A549 (cell line): ENCODE data around the gene ALG2. TPM values are rescaled to one million over a fixed set of nuclear protein-coding genes. Genes with fewer than 3 reads are reported as not detected.

Experiments
- ATAC-seq, 2 experiments: fragments of 200-7000 bp in 1 of 2; fragments of >200 bp in 1 of 2; cut with Nextera tagmentation in 1 of 2; cut with Tn5 transposase in 1 of 2; 3 replicates each; pipeline versions ENCODE4 v1.8.0 to v1.9.1; 2018 to 2020; ENCODE audit warnings: mild to moderate bottlenecking in 1 of 2, moderate library complexity in 1 of 2
- CTCF ChIA-PET: fragments of 300-600 bp; sonication (Branson Sonifier 250); formaldehyde crosslinking; extraction: SDS; loops from one replicate; lab custom pipeline; 2021; ENCODE audit warnings: antibody characterized with exemption, inconsistent platforms; lab: Yijun Ruan, JAX
- POLR2A ChIA-PET: fragments of 350-600 bp; formaldehyde crosslinking; extraction: SDS; loops from one replicate; lab custom pipeline; 2021; ENCODE audit warnings: antibody characterized with exemption, inconsistent platforms; lab: Yijun Ruan, JAX
- DNase-seq, 2 experiments: peaks; one replicate each; pipeline versions ENCODE4 v3.0.0 to v3.0.0-alpha.2; 2011 to 2016; ENCODE audit warnings: low read depth in 1 of 2, low spot score in 1 of 2
- FAIRE-seq: peaks from 2 replicates; lab custom pipeline; 2011; peaks lifted over from hg19 to GRCh38; lab: Jason Lieb, UNC
- H3K27ac ChIP-seq, 2 experiments: fragments of >200 bp; sonication (Bioruptor Twin); formaldehyde crosslinking; 3 replicates each; pipeline ENCODE4 v1.5.1; 2016 to 2017
- H3K4me1 ChIP-seq: fragments of >200 bp; sonication (Bioruptor Twin); formaldehyde crosslinking; 3 replicates; pipeline ENCODE4 v1.6.1; 2016
- H3K4me2 ChIP-seq: fragments of >200 bp; sonication (Bioruptor Twin); formaldehyde crosslinking; 3 replicates; pipeline ENCODE4 v1.6.1; 2016
- H3K4me3 ChIP-seq: fragments of >200 bp; sonication (Bioruptor Twin); formaldehyde crosslinking; 3 replicates; pipeline ENCODE4 v1.5.1; 2016
- H3K9me3 ChIP-seq: fragments of >200 bp; sonication (Bioruptor Twin); formaldehyde crosslinking; 3 replicates; pipeline ENCODE4 v1.6.1; 2016
- BHLHE40 ChIP-seq: IDR thresholded peaks from 2 replicates; pipeline ENCODE4 v1.6.1; 2012; ENCODE audit warnings: low read depth, low read length, inconsistent platforms
- CBX8 ChIP-seq: fragments of 200-600 bp; sonication (generic); IDR thresholded peaks from 2 replicates; pipeline ENCODE4 v1.6.1; 2016
- CHD2 ChIP-seq: fragments of 150-350 bp; IDR thresholded peaks from 2 replicates; pipeline ENCODE4 v1.6.1; 2014; ENCODE audit warnings: low read length; ENCODE audit not compliant: partially characterized antibody
- CHD4 ChIP-seq: fragments of 200-600 bp; sonication (generic); IDR thresholded peaks from 2 replicates; pipeline ENCODE4 v1.6.1; 2016; ENCODE audit warnings: antibody characterized with exemption, mild to moderate bottlenecking, borderline replicate concordance
- EHMT2 ChIP-seq: fragments of 200-600 bp; sonication (generic); IDR thresholded peaks from 2 replicates; pipeline ENCODE4 v1.6.1; 2016; ENCODE audit warnings: antibody characterized with exemption, low read depth, mild to moderate bottlenecking, moderate library complexity
- FOXS1 ChIP-seq: fragments of 250-450 bp; sonication (Bioruptor Pico); IDR thresholded peaks from 2 replicates; pipeline ENCODE4 v1.5.0; 2020; ENCODE audit warnings: mild to moderate bottlenecking, moderate library complexity
- HDAC2 ChIP-seq: fragments of 200-600 bp; sonication (generic); IDR thresholded peaks from 2 replicates; pipeline ENCODE4 v1.6.1; 2016
- HOXA7 ChIP-seq: fragments of 250-450 bp; sonication (Bioruptor Pico); IDR thresholded peaks from 2 replicates; pipeline ENCODE4 v1.5.0; 2020; ENCODE audit warnings: mild to moderate bottlenecking, moderate library complexity
- JUN ChIP-seq, 2 experiments: fragments of >200 bp; sonication (Bioruptor Twin); formaldehyde crosslinking; IDR thresholded peaks; 2 replicates in 1 of 2; 3 replicates in 1 of 2; pipeline ENCODE4 v1.6.1; 2016 to 2017
- KDM5A ChIP-seq: fragments of 200-600 bp; sonication (generic); IDR thresholded peaks from 2 replicates; pipeline ENCODE4 v1.6.1; 2016; ENCODE audit warnings: antibody characterized with exemption, mild to moderate bottlenecking
- MAFK ChIP-seq: fragments of 450-650 bp; IDR thresholded peaks from 2 replicates; pipeline ENCODE4 v1.6.1; 2014; ENCODE audit not compliant: partially characterized antibody
- NFE2L2 ChIP-seq: fragments of 150-350 bp; conservative IDR thresholded peaks from 2 replicates; pipeline ENCODE4 v1.6.1; 2014; ENCODE audit warnings: low read length
- NPAS2 ChIP-seq: fragments of 250-450 bp; sonication (Bioruptor Pico); IDR thresholded peaks from 2 replicates; pipeline ENCODE4 v1.8.0; 2022; ENCODE audit warnings: mild to moderate bottlenecking, moderate library complexity, borderline replicate concordance
- PHF8 ChIP-seq: fragments of 200-600 bp; sonication (generic); IDR thresholded peaks from 2 replicates; pipeline ENCODE4 v1.6.1; 2016; ENCODE audit warnings: low read depth, mild to moderate bottlenecking, antibody characterized with exemption, moderate library complexity, borderline replicate concordance
- POLR2AphosphoS2 ChIP-seq: conservative IDR thresholded peaks from 2 replicates; pipeline ENCODE4 v1.6.1; 2012; ENCODE audit warnings: low read length, improper control_type of control experiment, inconsistent platforms
- RARB ChIP-seq: fragments of 250-450 bp; sonication (Bioruptor Pico); IDR thresholded peaks from 2 replicates; pipeline ENCODE4 v1.8.0; 2021; ENCODE audit warnings: mild to moderate bottlenecking, moderate library complexity
- RCOR1 ChIP-seq: fragments of 150-350 bp; IDR thresholded peaks from 2 replicates; pipeline ENCODE4 v1.6.1; 2014; ENCODE audit warnings: antibody characterized with exemption, low read length, low read depth
- SMC3 ChIP-seq: fragments of >200 bp; sonication (Bioruptor Twin); formaldehyde crosslinking; IDR thresholded peaks from 3 replicates; pipeline ENCODE4 v1.6.1; 2018; ENCODE audit warnings: inconsistent platforms
- ZC3H11A ChIP-seq: fragments of 450-650 bp; IDR thresholded peaks from 2 replicates; pipeline ENCODE4 v1.6.1; 2014; ENCODE audit warnings: antibody characterized with exemption, mild to moderate bottlenecking
- ZFP36 ChIP-seq: fragments of 450-650 bp; IDR thresholded peaks from 2 replicates; pipeline ENCODE4 v1.6.1; 2014; ENCODE audit warnings: borderline replicate concordance; ENCODE audit not compliant: partially characterized antibody
- ZNF302 ChIP-seq: fragments of 250-450 bp; sonication (Bioruptor Pico); IDR thresholded peaks from 2 replicates; pipeline ENCODE4 v1.9.0; 2021; ENCODE audit warnings: inconsistent platforms, mild to moderate bottlenecking, moderate library complexity
- WGBS: methylation state at CpG from one replicate; pipeline ENCODE4 v1.1.6; 2017; ENCODE audit errors: missing lambda C conversion rate; 5-methylcytosine and 5-hydroxymethylcytosine counted together
- polyA plus RNA-seq, 4 experiments: library from polyadenylated mRNA; depleted of rRNA in 3 of 4; stranded (reverse); fragments of >200 nt; fragmentation: RNase III in 1 of 4; extraction: RNeasy Plus Mini Kit Qiagen cat#74134 plus additional on column Dnase treatment in 1 of 4; gene quantifications; 2 replicates in 3 of 4; 3 replicates in 1 of 4; pipeline ENCODE4 v1.2.3, GENCODE V29; 2011 to 2017
- TF ChIP-seq, protein P1 (sequence below): fragments of >200 bp; sonication (Bioruptor Twin); formaldehyde crosslinking; IDR thresholded peaks from 3 replicates; pipeline ENCODE4 v1.5.1; 2016
- TF ChIP-seq, protein P2 (sequence below): fragments of >200 bp; sonication (Bioruptor Twin); formaldehyde crosslinking; IDR thresholded peaks from 3 replicates; pipeline ENCODE4 v1.6.1; 2016
- TF ChIP-seq, protein P3 (sequence below): IDR thresholded peaks from 2 replicates; pipeline ENCODE4 v1.6.1; 2012; ENCODE audit warnings: low read depth, borderline replicate concordance
- TF ChIP-seq, protein P4 (sequence below): IDR thresholded peaks from 2 replicates; pipeline ENCODE4 v1.6.1; 2012
- TF ChIP-seq, protein P5 (sequence below): fragments of >200 bp; sonication (Bioruptor Twin); formaldehyde crosslinking; IDR thresholded peaks from 2 replicates; pipeline ENCODE4 v1.6.1; 2016
- TF ChIP-seq, protein P6 (sequence below): fragments of 450-650 bp; IDR thresholded peaks from 2 replicates; pipeline ENCODE4 v1.6.1; 2014; ENCODE audit warnings: antibody characterized with exemption

The ALG2 gene
- polyA plus RNA-seq, 2 of the 4 experiments (the other 2 are of a cell fraction) = 26.6 to 76.3 TPM

DNA sequence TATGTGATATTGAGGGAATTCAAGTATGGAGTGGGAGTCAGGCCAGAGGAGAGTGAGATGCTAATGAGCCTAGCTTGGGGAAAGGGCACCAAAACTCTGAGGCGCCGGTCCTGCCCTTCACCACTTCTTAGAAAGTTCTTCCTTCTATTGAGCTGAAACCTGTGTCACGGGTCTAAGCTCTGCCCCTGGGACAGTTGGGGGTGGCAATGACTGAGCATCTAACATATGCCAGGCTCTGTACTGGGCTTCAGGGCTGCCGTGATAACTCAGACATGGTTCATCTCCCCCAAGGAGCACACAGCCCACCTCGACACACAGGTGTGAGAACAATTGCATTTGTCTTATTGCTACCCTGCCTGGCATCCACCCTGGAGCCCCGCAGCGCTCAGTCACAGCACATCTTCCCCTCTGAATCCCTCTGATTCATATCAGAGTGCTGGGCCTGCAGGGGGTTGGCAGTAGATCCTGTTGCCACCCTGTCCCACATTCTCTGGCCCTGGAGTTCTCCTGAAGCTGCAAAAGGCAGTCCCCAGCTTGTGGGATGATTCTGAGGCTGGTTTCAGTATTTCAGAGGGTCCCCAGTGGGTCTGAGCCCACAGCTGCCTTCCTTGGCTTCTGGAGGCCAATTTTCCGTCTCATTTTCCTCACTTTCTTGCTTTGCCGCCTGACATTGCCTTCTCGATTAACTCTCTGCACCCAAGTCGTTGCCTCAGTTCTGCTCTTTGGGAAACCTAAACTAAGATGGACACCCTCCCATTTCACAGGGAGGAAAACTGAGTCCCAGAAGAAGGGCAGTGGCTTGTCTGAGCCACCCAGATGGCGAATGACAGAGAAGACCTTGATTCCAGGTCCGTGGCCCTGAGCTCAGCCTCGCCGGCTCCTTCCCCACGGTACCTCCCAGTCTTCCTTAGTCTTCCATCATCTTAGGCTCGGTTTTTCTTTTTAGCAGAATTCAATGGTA, 42.5 kb downstream of the ALG2 start:
- FAIRE-seq (no peak), ATAC-seq (no peak), DNase-seq (no peak)
- Histone ChIP-seq H3K4me1 (no peaks in the 10 kb centered on the region), H3K27ac (no peak overlapping the region), H3K4me2 (no peak overlapping the region), H3K9me3 (no peaks in the 10 kb centered on the region), H3K4me3 (no peak overlapping the region)
- 74% methylated on average over 17 of the region's 17 CpGs for WGBS
- ChIA-PET CTCF (interaction anchor here (1.2 to 1.6 kb wide), 3 partner anchors 9 to 18 kb away, joined by 3 to 6 read pairs (median 5); no protein-coding TSS in a partner anchor), POLR2A (interaction anchor here (0.6 kb wide), 1 partner anchor 1228 kb away, joined by 6 read pairs; no protein-coding TSS in a partner anchor)
- TF ChIP-seq FOXS1 (CRISPR knock-in tag) (no peak), ZC3H11A (no peak), SMC3 (no peak), HDAC2 (no peak)
- TF ChIP-seq, protein P1, sequence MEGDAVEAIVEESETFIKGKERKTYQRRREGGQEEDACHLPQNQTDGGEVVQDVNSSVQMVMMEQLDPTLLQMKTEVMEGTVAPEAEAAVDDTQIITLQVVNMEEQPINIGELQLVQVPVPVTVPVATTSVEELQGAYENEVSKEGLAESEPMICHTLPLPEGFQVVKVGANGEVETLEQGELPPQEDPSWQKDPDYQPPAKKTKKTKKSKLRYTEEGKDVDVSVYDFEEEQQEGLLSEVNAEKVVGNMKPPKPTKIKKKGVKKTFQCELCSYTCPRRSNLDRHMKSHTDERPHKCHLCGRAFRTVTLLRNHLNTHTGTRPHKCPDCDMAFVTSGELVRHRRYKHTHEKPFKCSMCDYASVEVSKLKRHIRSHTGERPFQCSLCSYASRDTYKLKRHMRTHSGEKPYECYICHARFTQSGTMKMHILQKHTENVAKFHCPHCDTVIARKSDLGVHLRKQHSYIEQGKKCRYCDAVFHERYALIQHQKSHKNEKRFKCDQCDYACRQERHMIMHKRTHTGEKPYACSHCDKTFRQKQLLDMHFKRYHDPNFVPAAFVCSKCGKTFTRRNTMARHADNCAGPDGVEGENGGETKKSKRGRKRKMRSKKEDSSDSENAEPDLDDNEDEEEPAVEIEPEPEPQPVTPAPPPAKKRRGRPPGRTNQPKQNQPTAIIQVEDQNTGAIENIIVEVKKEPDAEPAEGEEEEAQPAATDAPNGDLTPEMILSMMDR = no peak

DNA sequence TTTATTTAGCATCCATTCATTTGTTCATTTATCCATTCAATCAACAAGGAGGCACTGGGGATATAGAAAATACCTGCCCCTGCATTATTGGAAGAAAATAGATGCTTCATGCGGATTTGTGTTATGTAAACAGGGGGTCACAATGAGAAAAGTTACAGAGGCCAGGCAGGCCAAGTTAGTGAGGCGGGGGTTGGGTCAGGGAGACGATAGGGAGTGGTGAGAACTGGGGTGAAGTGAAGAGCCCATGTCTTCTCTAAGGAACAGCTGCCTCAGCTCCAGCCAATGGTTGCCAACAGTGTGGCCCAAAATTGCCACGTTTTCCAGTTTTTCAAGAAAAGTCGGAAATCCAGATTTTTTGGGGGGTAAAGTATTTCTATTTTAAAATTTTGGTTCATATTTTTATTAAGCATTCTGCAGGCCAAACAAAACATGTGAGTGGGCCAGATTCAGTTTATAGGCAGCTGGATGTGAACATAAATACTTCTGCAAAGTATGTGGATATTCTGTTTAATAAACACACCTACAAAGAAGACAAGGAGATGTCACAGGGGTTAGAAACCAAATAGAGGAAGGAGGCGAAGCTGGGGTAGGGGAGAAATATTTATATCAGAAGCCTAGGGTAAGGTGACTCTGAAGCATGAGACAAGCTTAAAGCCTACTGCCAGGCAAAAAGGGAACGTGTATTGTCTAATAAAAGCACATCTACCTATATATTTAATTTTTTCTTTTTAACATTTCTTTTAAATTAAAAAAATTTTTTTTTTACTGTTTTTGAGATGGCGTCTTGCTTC, 44.0 kb downstream of the ALG2 start:
- TF ChIP-seq POLR2AphosphoS2 (no peak), CHD2 (no peak), ZFP36 (no peak), NPAS2 (CRISPR knock-in tag) (no peak), RARB (CRISPR knock-in tag) (no peak)
- TF ChIP-seq, protein P2, sequence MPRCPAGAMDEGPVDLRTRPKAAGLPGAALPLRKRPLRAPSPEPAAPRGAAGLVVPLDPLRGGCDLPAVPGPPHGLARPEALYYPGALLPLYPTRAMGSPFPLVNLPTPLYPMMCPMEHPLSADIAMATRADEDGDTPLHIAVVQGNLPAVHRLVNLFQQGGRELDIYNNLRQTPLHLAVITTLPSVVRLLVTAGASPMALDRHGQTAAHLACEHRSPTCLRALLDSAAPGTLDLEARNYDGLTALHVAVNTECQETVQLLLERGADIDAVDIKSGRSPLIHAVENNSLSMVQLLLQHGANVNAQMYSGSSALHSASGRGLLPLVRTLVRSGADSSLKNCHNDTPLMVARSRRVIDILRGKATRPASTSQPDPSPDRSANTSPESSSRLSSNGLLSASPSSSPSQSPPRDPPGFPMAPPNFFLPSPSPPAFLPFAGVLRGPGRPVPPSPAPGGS = no peak
- TF ChIP-seq, protein P3, sequence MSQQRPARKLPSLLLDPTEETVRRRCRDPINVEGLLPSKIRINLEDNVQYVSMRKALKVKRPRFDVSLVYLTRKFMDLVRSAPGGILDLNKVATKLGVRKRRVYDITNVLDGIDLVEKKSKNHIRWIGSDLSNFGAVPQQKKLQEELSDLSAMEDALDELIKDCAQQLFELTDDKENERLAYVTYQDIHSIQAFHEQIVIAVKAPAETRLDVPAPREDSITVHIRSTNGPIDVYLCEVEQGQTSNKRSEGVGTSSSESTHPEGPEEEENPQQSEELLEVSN = no peak
- TF ChIP-seq, protein P4, sequence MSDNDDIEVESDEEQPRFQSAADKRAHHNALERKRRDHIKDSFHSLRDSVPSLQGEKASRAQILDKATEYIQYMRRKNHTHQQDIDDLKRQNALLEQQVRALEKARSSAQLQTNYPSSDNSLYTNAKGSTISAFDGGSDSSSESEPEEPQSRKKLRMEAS = no peak

DNA sequence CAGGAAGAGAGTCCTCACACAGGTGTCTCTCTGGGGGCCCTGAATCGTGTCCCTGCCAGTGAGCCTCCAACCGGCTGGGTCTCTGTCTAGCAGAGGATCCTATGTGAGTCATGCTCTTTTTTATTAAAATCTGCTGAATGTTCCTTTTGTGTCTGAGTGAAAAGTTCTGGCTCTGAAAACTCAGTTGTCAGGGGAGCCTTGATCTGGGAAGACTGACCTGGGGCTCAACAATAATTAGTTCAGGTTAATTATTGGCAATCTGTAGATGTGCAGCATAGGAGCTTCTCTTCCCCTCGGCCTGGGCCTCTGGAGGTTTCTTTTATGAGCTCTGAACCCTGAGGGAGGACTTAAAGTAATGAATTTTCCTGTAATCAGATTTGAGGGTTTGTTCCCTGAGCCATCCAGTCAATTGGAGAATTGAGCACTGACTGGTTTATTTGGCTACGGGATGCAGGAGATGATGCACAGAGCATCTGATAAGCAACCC, 45.2 kb downstream of the ALG2 start:
- H3K4me2 ChIP-seq = no peak overlapping the region
- 44% methylated on average over 4 of the region's 4 CpGs for WGBS
- no peak for FAIRE-seq
- POLR2A ChIA-PET = no interaction called here
- no peak overlapping the region for H3K27ac ChIP-seq
- H3K4me3 ChIP-seq = no peak overlapping the region
- CTCF ChIA-PET = interaction anchor here (2.1 to 6.8 kb wide), 2 partner anchors 8 to 15 kb away, joined by 8 to 59 read pairs; no protein-coding TSS in a partner anchor
- no peak for ATAC-seq
- no peak for DNase-seq
- no peaks in the 10 kb centered on the region for H3K9me3 ChIP-seq
- H3K4me1 ChIP-seq = no peaks in the 10 kb centered on the region
- no peak for TF ChIP-seq HOXA7 (CRISPR knock-in tag)
- no peak for TF ChIP-seq CBX8
- no peak for TF ChIP-seq CHD4
- TF ChIP-seq ZC3H11A = no peak
- TF ChIP-seq RCOR1 = no peak
- TF ChIP-seq MAFK = no peak
- TF ChIP-seq, protein P5, sequence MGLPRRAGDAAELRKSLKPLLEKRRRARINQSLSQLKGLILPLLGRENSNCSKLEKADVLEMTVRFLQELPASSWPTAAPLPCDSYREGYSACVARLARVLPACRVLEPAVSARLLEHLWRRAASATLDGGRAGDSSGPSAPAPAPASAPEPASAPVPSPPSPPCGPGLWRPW = no peak
- TF ChIP-seq JUN (IDR thresholded peaks at IDR 0.05) = no peak
- TF ChIP-seq RARB (CRISPR knock-in tag) = no peak
- TF ChIP-seq NFE2L2 = no peak
- TF ChIP-seq KDM5A = no peak
- TF ChIP-seq PHF8 = no peak
- TF ChIP-seq HDAC2 = no peak
- TF ChIP-seq, protein P6, sequence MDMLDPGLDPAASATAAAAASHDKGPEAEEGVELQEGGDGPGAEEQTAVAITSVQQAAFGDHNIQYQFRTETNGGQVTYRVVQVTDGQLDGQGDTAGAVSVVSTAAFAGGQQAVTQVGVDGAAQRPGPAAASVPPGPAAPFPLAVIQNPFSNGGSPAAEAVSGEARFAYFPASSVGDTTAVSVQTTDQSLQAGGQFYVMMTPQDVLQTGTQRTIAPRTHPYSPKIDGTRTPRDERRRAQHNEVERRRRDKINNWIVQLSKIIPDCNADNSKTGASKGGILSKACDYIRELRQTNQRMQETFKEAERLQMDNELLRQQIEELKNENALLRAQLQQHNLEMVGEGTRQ = no peak
- TF ChIP-seq BHLHE40 = no peak
- TF ChIP-seq ZNF302 = no peak
- no peak for TF ChIP-seq EHMT2

More for the DNA sequence above, 44.0 kb downstream of the ALG2 start:
- Histone ChIP-seq H3K27ac (no peak overlapping the region), H3K9me3 (no peaks in the 10 kb centered on the region), H3K4me3 (no peak overlapping the region), H3K4me1 (no peaks in the 10 kb centered on the region), H3K4me2 (no peak overlapping the region)
- ChIA-PET CTCF (interaction anchor here (1.1 to 1.4 kb wide), 3 partner anchors 7 to 15 kb away, joined by 3 to 6 read pairs (median 4); no protein-coding TSS in a partner anchor), POLR2A (no interaction called here)
- WGBS = 72% methylated on average over 8 of the region's 8 CpGs
- DNase-seq (no peak), ATAC-seq (no peak), FAIRE-seq (no peak)
